Measurements from ENCODE around the gene RGS3.

RGS3 gene

GRCh38 chr9:113462781-113463286 is 693 bp upstream of the RGS3 start:
- in situ Hi-C loops (cut with HindIII; ENCODE audit: low sequenced_read_pairs), result loop anchor here (5.0 kb wide), 2 partner anchors 59 to 124 kb away; no protein-coding TSS in a partner anchor

GRCh38 chr9:113464286-113464660 is 746 bp downstream of the RGS3 start:
- in situ Hi-C loops (cut with HindIII; ENCODE audit: low sequenced_read_pairs), result loop anchor here (5.0 kb wide), 2 partner anchors 58 to 123 kb away; no protein-coding TSS in a partner anchor

GRCh38 chr9:113465599-113466140 is 2.1 kb downstream of the RGS3 start:
- in situ Hi-C loops (cut with HindIII; ENCODE audit: low sequenced_read_pairs), result no loop called here

GRCh38 chr9:113467183-113467582 is 3.7 kb downstream of the RGS3 start:
- in situ Hi-C loops (cut with HindIII; ENCODE audit: low sequenced_read_pairs), result no loop called here

GRCh38 chr9:113468716-113469448 is 5.4 kb downstream of the RGS3 start:
- in situ Hi-C loops (cut with HindIII; ENCODE audit: low sequenced_read_pairs), result no loop called here

- in situ Hi-C loops (cut with HindIII; ENCODE audit: low sequenced_read_pairs), result no loop called here
Measured at GRCh38 chr9:113471143-113471542, 7.6 kb downstream of the RGS3 start.

- in situ Hi-C loops (cut with HindIII; ENCODE audit: low sequenced_read_pairs), result no loop called here
Measured at GRCh38 chr9:113471566-113471965, 8.0 kb downstream of the RGS3 start.

GRCh38 chr9:113472199-113472598 is 8.7 kb downstream of the RGS3 start:
- in situ Hi-C loops (cut with HindIII; ENCODE audit: low sequenced_read_pairs), result no loop called here

- in situ Hi-C loops (cut with HindIII; ENCODE audit: low sequenced_read_pairs), result loop anchor here (5.0 kb wide), 1 partner anchor 178 kb away; no protein-coding TSS in a partner anchor
Measured at GRCh38 chr9:113474360-113475028, 11.0 kb downstream of the RGS3 start.

GRCh38 chr9:113475031-113475430 is 11.5 kb downstream of the RGS3 start:
- in situ Hi-C loops (cut with HindIII; ENCODE audit: low sequenced_read_pairs), result loop anchor here (5.0 kb wide), 1 partner anchor 177 kb away; no protein-coding TSS in a partner anchor

GRCh38 chr9:113475992-113476391 is 12.5 kb downstream of the RGS3 start:
- in situ Hi-C loops (cut with HindIII; ENCODE audit: low sequenced_read_pairs), result loop anchor here (5.0 kb wide), 1 partner anchor 176 kb away; no protein-coding TSS in a partner anchor

GRCh38 chr9:113476511-113476916 is 13.0 kb downstream of the RGS3 start:
- in situ Hi-C loops (cut with HindIII; ENCODE audit: low sequenced_read_pairs), result loop anchor here (5.0 kb wide), 1 partner anchor 176 kb away; no protein-coding TSS in a partner anchor

- in situ Hi-C loops (cut with HindIII; ENCODE audit: low sequenced_read_pairs), result loop anchor here (5.0 kb wide), 1 partner anchor 175 kb away; no protein-coding TSS in a partner anchor
Measured at GRCh38 chr9:113477058-113477457, 13.5 kb downstream of the RGS3 start.

- in situ Hi-C loops (cut with HindIII; ENCODE audit: low sequenced_read_pairs), result loop anchor here (5.0 kb wide), 1 partner anchor 175 kb away; no protein-coding TSS in a partner anchor
Measured at GRCh38 chr9:113477661-113478060, 14.1 kb downstream of the RGS3 start.

GRCh38 chr9:113479174-113479621 is 15.7 kb downstream of the RGS3 start:
- in situ Hi-C loops (cut with HindIII; ENCODE audit: low sequenced_read_pairs), result loop anchor here (5.0 kb wide), 1 partner anchor 173 kb away; no protein-coding TSS in a partner anchor

- in situ Hi-C loops (cut with HindIII; ENCODE audit: low sequenced_read_pairs), result no loop called here
Measured at GRCh38 chr9:113480612-113481011, 17.1 kb downstream of the RGS3 start.

- in situ Hi-C loops (cut with HindIII; ENCODE audit: low sequenced_read_pairs), result no loop called here
Measured at GRCh38 chr9:113481176-113481787, 17.8 kb downstream of the RGS3 start.

- in situ Hi-C loops (cut with HindIII; ENCODE audit: low sequenced_read_pairs), result no loop called here
Measured at GRCh38 chr9:113482341-113482740, 18.8 kb downstream of the RGS3 start.

GRCh38 chr9:113482991-113483675 is 19.6 kb downstream of the RGS3 start:
- in situ Hi-C loops (cut with HindIII; ENCODE audit: low sequenced_read_pairs), result no loop called here

GRCh38 chr9:113483676-113484257 is 20.2 kb downstream of the RGS3 start:
- in situ Hi-C loops (cut with HindIII; ENCODE audit: low sequenced_read_pairs), result no loop called here

Measured in endothelial cell of hepatic sinusoid (primary cell).